ENCODE results near the gene ENTREP3.
"Not testable (repeated sequence)": the region's sequence is repeated elsewhere in the genome, so short reads cannot be mapped to it uniquely, and the experiment has no call there.

DNA sequence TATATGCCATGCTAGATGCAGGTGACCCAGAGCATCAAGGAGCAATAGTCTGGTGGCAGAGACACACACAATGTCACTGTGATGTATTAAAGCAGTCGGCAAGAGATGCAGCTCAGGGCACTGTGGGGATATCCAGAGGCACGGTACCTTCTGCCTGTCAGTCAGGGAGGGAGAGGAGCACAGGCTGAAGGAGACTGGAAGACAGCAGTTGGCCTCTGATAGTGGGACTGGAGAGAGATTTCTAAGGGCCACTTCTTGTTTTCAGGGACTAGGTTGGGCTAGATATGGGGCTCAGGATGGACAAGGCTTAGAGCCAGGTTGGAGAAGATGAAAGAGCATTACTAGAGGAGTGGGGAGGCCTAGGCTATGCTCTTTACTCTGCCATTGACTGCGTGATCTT lies 24.0 kb downstream of the ENTREP3 start:
- TF ChIP-seq CTCF, POLR2A (IDR thresholded peaks at IDR 0.05): not testable (repeated sequence)

All from thyroid gland (tissue), 4 donors.